Retinal pigment epithelial cell (primary cell): ENCODE results near the gene DUS1L.
A peak's percentile ranks its signal among the peaks of the same experiment; 100 is the strongest.

ENCODE experiments used
- DNase-seq: peaks from one replicate; pipeline ENCODE4 v3.0.0-alpha.2; 2010; ENCODE audit warnings: low read depth
- H3K4me3 ChIP-seq: 2 replicates; pipeline ENCODE4 v1.5.1; 2011; ENCODE audit warnings: mild to moderate bottlenecking, low read length, control low read depth, moderate library complexity
- TF ChIP-seq, protein P1 (sequence below): conservative IDR thresholded peaks from 2 replicates; pipeline ENCODE4 v1.5.1; 2011; ENCODE audit warnings: low read depth, low read length, control low read depth, inconsistent platforms

DUS1L gene

DNA sequence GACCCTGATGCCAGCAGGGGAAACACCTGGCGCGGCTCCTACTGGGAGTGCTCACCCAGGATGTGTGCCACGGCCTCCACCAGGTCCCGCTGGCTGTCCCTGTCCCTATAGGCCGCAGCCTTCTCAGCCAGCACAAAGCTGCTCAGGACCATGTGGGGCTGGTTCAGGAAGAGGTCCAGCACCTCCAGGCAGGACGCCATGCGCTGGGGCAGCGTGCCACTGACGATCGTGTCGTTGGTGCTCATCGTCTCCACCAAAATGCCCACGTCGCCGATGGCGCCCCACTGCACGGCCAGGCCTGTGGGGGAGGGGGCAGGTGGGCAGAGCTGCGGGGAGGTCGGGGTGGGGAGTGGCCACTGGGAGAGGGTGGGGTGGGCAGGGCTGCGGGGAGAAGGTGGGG lies 15.9 kb upstream of the DUS1L start:
- TF ChIP-seq, protein P1, sequence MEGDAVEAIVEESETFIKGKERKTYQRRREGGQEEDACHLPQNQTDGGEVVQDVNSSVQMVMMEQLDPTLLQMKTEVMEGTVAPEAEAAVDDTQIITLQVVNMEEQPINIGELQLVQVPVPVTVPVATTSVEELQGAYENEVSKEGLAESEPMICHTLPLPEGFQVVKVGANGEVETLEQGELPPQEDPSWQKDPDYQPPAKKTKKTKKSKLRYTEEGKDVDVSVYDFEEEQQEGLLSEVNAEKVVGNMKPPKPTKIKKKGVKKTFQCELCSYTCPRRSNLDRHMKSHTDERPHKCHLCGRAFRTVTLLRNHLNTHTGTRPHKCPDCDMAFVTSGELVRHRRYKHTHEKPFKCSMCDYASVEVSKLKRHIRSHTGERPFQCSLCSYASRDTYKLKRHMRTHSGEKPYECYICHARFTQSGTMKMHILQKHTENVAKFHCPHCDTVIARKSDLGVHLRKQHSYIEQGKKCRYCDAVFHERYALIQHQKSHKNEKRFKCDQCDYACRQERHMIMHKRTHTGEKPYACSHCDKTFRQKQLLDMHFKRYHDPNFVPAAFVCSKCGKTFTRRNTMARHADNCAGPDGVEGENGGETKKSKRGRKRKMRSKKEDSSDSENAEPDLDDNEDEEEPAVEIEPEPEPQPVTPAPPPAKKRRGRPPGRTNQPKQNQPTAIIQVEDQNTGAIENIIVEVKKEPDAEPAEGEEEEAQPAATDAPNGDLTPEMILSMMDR = no peak
- H3K4me3 ChIP-seq = no peak overlapping the region
- no peak for DNase-seq

GRCh38 chr17:82080789-82081464 lies 15.3 kb upstream of the DUS1L start:
- no peak for DNase-seq
- TF ChIP-seq, protein P1 = no peak
- no peak overlapping the region for H3K4me3 ChIP-seq

GRCh38 chr17:82080048-82080788 lies 14.6 kb upstream of the DUS1L start:
- H3K4me3 ChIP-seq = no peak overlapping the region
- DNase-seq = no peak
- TF ChIP-seq, protein P1 = no peak

DNA sequence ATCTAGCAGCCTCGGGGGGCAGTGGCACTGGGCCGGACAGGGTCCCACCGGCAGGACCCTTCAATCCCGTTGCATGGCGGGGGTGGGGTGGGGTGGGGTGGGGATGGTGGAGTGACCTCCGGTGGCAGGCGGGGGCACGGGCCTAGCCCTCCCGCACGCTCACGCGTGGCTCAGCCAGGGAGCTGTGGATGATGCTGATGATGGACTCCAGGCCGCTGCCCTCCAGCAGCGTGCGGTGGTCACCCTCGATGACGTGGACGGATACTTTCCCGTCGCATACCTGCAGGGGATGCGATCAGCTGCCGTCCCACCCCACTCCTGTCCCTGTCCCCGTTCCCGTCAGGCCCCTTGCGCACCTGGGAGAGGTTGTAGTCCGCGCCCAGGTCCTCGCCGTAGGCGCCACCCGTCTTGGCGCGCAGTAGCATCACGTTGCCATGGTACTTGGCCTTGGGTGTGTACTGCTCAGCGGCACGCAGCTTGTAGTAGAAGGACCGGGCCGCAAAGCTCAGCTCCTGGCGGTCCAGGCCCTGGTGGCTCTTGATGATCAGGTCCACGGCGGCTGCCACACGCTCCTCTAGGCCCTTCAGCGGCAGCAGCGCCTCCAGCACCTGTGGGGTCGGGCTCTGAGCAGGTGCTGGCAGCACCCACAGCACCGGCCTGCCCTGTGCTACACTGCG lies 13.5 kb upstream of the DUS1L start:
- TF ChIP-seq, protein P1 = no peak
- H3K4me3 ChIP-seq = no peak overlapping the region
- no peak for DNase-seq

DNA sequence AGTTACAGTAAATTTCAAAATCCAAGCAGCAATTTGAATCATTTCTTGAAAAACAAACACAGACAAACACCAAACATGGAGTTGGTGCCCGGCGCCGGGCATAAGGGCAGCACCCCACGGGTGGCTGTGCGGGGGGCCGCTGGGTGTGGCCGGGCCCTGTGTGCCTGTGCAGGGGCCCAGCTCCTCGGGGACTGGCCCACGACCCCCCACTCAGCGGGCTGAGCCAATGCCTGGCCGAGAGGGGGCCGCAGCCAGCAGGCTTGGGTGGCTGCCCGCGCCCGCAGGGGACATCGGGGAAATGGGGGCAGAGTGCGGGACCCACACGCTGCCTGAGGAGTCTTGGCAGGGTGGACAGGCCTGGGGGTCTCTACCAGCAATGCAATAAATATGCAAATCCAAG lies 12.8 kb upstream of the DUS1L start:
- no peak for DNase-seq
- no peak overlapping the region for H3K4me3 ChIP-seq
- TF ChIP-seq, protein P1 = no peak

GRCh38 chr17:82077617-82078358 lies 12.2 kb upstream of the DUS1L start:
- TF ChIP-seq, protein P1 = peak; percentile 9
- H3K4me3 ChIP-seq = no peak overlapping the region
- no peak for DNase-seq
